Thymus (tissue), 11 donors: Measurements from ENCODE around the gene GNB1. TPM values are rescaled to one million over a fixed set of nuclear protein-coding genes. Genes with fewer than 3 reads are reported as not detected.

Experiments
- DNase-seq, 9 donors: peaks; one replicate each; pipeline ENCODE4 v3.0.0-alpha.2; 2013; ENCODE audit warnings: low spot score in 9 of 9, low read depth in 6 of 9, missing footprints in 1 of 9
- H3K27ac ChIP-seq, 2 donors: one replicate each; pipeline ENCODE4 v1.5.1; 2013; ENCODE audit warnings: control low read depth in 1 of 2, low read depth in 1 of 2, low read length in 1 of 2, mild to moderate bottlenecking in 1 of 2, moderate library complexity in 1 of 2
- H3K27me3 ChIP-seq, 2 donors: one replicate each; pipeline ENCODE4 v1.5.1; 2013; ENCODE audit warnings: low read length in 1 of 2; ENCODE audit not compliant: control insufficient read depth in 2 of 2, insufficient read depth in 1 of 2
- H3K36me3 ChIP-seq, 2 donors: one replicate each; pipeline ENCODE4 v1.5.1; 2013; ENCODE audit warnings: low read length in 1 of 2, mild to moderate bottlenecking in 1 of 2, moderate library complexity in 1 of 2; ENCODE audit not compliant: control insufficient read depth in 2 of 2, insufficient read depth in 2 of 2
- H3K4me1 ChIP-seq, 2 donors: one replicate each; pipeline ENCODE4 v1.5.1; 2013; ENCODE audit warnings: low read length in 2 of 2; ENCODE audit not compliant: control insufficient read depth in 2 of 2, insufficient read depth in 2 of 2
- H3K4me3 ChIP-seq, 2 donors: one replicate each; pipeline ENCODE4 v1.5.1; 2013; ENCODE audit warnings: low read length in 2 of 2, control low read depth in 1 of 2, mild to moderate bottlenecking in 1 of 2
- H3K9me3 ChIP-seq, 2 donors: one replicate each; pipeline ENCODE4 v1.5.1; 2013; ENCODE audit warnings: low read length in 1 of 2, mild to moderate bottlenecking in 1 of 2; ENCODE audit not compliant: control insufficient read depth in 2 of 2, insufficient read depth in 1 of 2
- WGBS: extraction: QIAGEN DNeasy Blood & Tissue Kit; methylation state at CpG from one replicate; pipeline ENCODE4 v1.1.7; 2013; 5-methylcytosine and 5-hydroxymethylcytosine counted together
- polyA plus RNA-seq: library from polyadenylated mRNA; stranded (reverse); fragments of 200-250 nt; gene quantifications from one replicate; pipeline ENCODE4 v1.2.3, GENCODE V29; 2013
- total RNA-seq: library from RNA; stranded (reverse); fragments of 120-200 nt; gene quantifications from one replicate; pipeline ENCODE4 v1.2.4, GENCODE V29; 2013
- donor health status: healthy.

Gene GNB1
- total and polyA plus RNA-seq, 2 donors, result 45.1 to 123 TPM

GRCh38 chr1:1802871-1803270, 88.0 kb downstream of the GNB1 start:
- Histone ChIP-seq H3K27me3 (no peaks in the 10 kb centered on the region), H3K27ac (no peak overlapping the region), H3K9me3 (no peaks in the 10 kb centered on the region), H3K4me3 (no peak overlapping the region), H3K4me1 (no peaks in the 10 kb centered on the region), H3K36me3 (peaks cover 72 to 77% of the 10 kb centered on the region in 2 donors)
- no peak for DNase-seq
- WGBS, result 99% methylated on average over 1 of the region's 1 CpG

GRCh38 chr1:1799716-1800115, 91.2 kb downstream of the GNB1 start:
- H3K4me1 ChIP-seq, result no peaks in the 10 kb centered on the region
- DNase-seq, result no peak
- no peaks in the 10 kb centered on the region for H3K9me3 ChIP-seq
- H3K27ac ChIP-seq, result no peak overlapping the region
- H3K4me3 ChIP-seq, result no peak overlapping the region
- no peaks in the 10 kb centered on the region for H3K27me3 ChIP-seq
- WGBS, result 93% methylated on average over 5 of the region's 5 CpGs
- H3K36me3 ChIP-seq, result peaks cover 75 to 89% of the 10 kb centered on the region in 2 donors

- Histone ChIP-seq H3K9me3 (peaks cover 0 to 1% of the 10 kb centered on the region in 2 donors), H3K27me3 (no peaks in the 10 kb centered on the region), H3K4me1 (no peaks in the 10 kb centered on the region), H3K27ac (no peak overlapping the region), H3K4me3 (no peak overlapping the region), H3K36me3 (peaks cover 74 to 91% of the 10 kb centered on the region in 2 donors)
- WGBS, result 96% methylated on average over 11 of the region's 11 CpGs
- DNase-seq, result no peak
Observed at GRCh38 chr1:1797731-1798341, 93.1 kb downstream of the GNB1 start.

- H3K27me3 ChIP-seq, result no peaks in the 10 kb centered on the region
- 96% methylated on average over 5 of the region's 5 CpGs for WGBS
- no peak overlapping the region for H3K27ac ChIP-seq
- H3K4me3 ChIP-seq, result no peak overlapping the region
- no peaks in the 10 kb centered on the region for H3K4me1 ChIP-seq
- no peak for DNase-seq
- H3K36me3 ChIP-seq, result peaks cover 74 to 91% of the 10 kb centered on the region in 2 donors
- peaks cover 0 to 1% of the 10 kb centered on the region in 2 donors for H3K9me3 ChIP-seq
Observed at GRCh38 chr1:1796466-1796865, 94.4 kb downstream of the GNB1 start.

GRCh38 chr1:1794999-1795398, 95.9 kb downstream of the GNB1 start:
- H3K27ac ChIP-seq, result no peak overlapping the region
- H3K27me3 ChIP-seq, result no peaks in the 10 kb centered on the region
- H3K9me3 ChIP-seq, result peaks cover 0 to 1% of the 10 kb centered on the region in 2 donors
- H3K4me3 ChIP-seq, result no peak overlapping the region
- no peaks in the 10 kb centered on the region for H3K4me1 ChIP-seq
- no peak for DNase-seq
- WGBS, result 98% methylated on average over 10 of the region's 10 CpGs
- peaks cover 74 to 92% of the 10 kb centered on the region in 2 donors for H3K36me3 ChIP-seq

- H3K27ac ChIP-seq, result no peak overlapping the region
- peaks cover 0 to 1% of the 10 kb centered on the region in 2 donors for H3K9me3 ChIP-seq
- H3K4me3 ChIP-seq, result no peak overlapping the region
- no peak for DNase-seq
- 97% methylated on average over 17 of the region's 17 CpGs for WGBS
- H3K36me3 ChIP-seq, result peaks cover 81 to 94% of the 10 kb centered on the region in 2 donors
- H3K27me3 ChIP-seq, result no peaks in the 10 kb centered on the region
- no peaks in the 10 kb centered on the region for H3K4me1 ChIP-seq
Observed at GRCh38 chr1:1793481-1794244, 97.2 kb downstream of the GNB1 start.

GRCh38 chr1:1788646-1789431, 102.0 kb downstream of the GNB1 start:
- H3K36me3 ChIP-seq, result peaks cover 83 to 91% of the 10 kb centered on the region in 2 donors
- no peaks in the 10 kb centered on the region for H3K27me3 ChIP-seq
- peaks cover 0 to 1% of the 10 kb centered on the region in 2 donors for H3K9me3 ChIP-seq
- H3K4me3 ChIP-seq, result no peak overlapping the region
- WGBS, result 96% methylated on average over 25 of the region's 25 CpGs
- H3K4me1 ChIP-seq, result no peaks in the 10 kb centered on the region
- H3K27ac ChIP-seq, result no peak overlapping the region
- no peak for DNase-seq

GRCh38 chr1:1788136-1788535, 102.8 kb downstream of the GNB1 start:
- Histone ChIP-seq H3K36me3 (peaks cover 76 to 84% of the 10 kb centered on the region in 2 donors), H3K27me3 (no peaks in the 10 kb centered on the region), H3K4me3 (no peak overlapping the region), H3K9me3 (no peaks in the 10 kb centered on the region), H3K27ac (no peak overlapping the region), H3K4me1 (peaks cover 2 to 5% of the 10 kb centered on the region in 2 donors)
- no peak for DNase-seq
- 98% methylated on average over 7 of the region's 7 CpGs for WGBS
